ENCODE measurements around the gene PADI2. TPM values are rescaled to one million over a fixed set of nuclear protein-coding genes. Genes with fewer than 3 reads are reported as not detected.

PADI2 gene
- polyA plus RNA-seq, 1 experiment: not detected

- H3K9me3 ChIP-seq (ENCODE audit: control insufficient read depth, insufficient read depth, low read length): no peaks in the 10 kb centered on the region
- no peak overlapping the region for H3K4me3 ChIP-seq (ENCODE audit: low read depth, low read length)
- no peak for DNase-seq (ENCODE audit: low read depth, low spot score)
- no peak overlapping the region for H3K27ac ChIP-seq (ENCODE audit: low read depth, low read length)
- CTCF ChIA-PET: interaction anchor here (0.6 to 0.7 kb wide), 3 partner anchors 16 to 1072 kb away, joined by 3 read pairs; no protein-coding TSS in a partner anchor
- TF ChIP-seq CTCF (IDR thresholded peaks at IDR 0.05; ENCODE audit: low read depth, low read length): no peak
- no peaks in the 10 kb centered on the region for H3K27me3 ChIP-seq (ENCODE audit: control insufficient read depth, insufficient read depth, low read length)
- POLR2A ChIA-PET: no interaction called here
These were observed 90.5 kb downstream of the PADI2 start for GRCh38 chr1:17028662-17029188.

GRCh38 chr1:17027900-17028299 is 91.4 kb downstream of the PADI2 start:
- no peaks in the 10 kb centered on the region for H3K9me3 ChIP-seq (ENCODE audit: control insufficient read depth, insufficient read depth, low read length)
- no peak overlapping the region for H3K27ac ChIP-seq (ENCODE audit: low read depth, low read length)
- CTCF ChIA-PET: interaction anchor here (1.8 kb wide), 1 partner anchor 18 kb away, joined by 5 read pairs; no protein-coding TSS in a partner anchor
- no peak overlapping the region for H3K4me3 ChIP-seq (ENCODE audit: low read depth, low read length)
- no peak for TF ChIP-seq CTCF (IDR thresholded peaks at IDR 0.05; ENCODE audit: low read depth, low read length)
- no peak for DNase-seq (ENCODE audit: low read depth, low spot score)
- H3K27me3 ChIP-seq (ENCODE audit: control insufficient read depth, insufficient read depth, low read length): no peaks in the 10 kb centered on the region
- POLR2A ChIA-PET: no interaction called here

GRCh38 chr1:17027403-17027802 is 91.8 kb downstream of the PADI2 start:
- Histone ChIP-seq H3K27ac (ENCODE audit: low read depth, low read length) (no peak overlapping the region), H3K27me3 (ENCODE audit: control insufficient read depth, insufficient read depth, low read length) (no peaks in the 10 kb centered on the region), H3K9me3 (ENCODE audit: control insufficient read depth, insufficient read depth, low read length) (no peaks in the 10 kb centered on the region), H3K4me3 (ENCODE audit: low read depth, low read length) (no peak overlapping the region)
- no peak for TF ChIP-seq CTCF (IDR thresholded peaks at IDR 0.05; ENCODE audit: low read depth, low read length)
- CTCF ChIA-PET: interaction anchor here (1.8 kb wide), 1 partner anchor 18 kb away, joined by 5 read pairs; no protein-coding TSS in a partner anchor
- DNase-seq (ENCODE audit: low read depth, low spot score): no peak
- POLR2A ChIA-PET: no interaction called here

- DNase-seq (ENCODE audit: low read depth, low spot score): no peak
- POLR2A ChIA-PET: interaction anchor here (0.6 kb wide), 1 partner anchor 73 kb away, joined by 3 read pairs; no protein-coding TSS in a partner anchor
- no peak overlapping the region for H3K27ac ChIP-seq (ENCODE audit: low read depth, low read length)
- CTCF ChIA-PET: interaction anchor here (0.6 to 1.8 kb wide), 3 partner anchors 21 to 1398 kb away, joined by 3 to 7 read pairs (median 4); no protein-coding TSS in a partner anchor
- H3K27me3 ChIP-seq (ENCODE audit: control insufficient read depth, insufficient read depth, low read length): no peaks in the 10 kb centered on the region
- H3K9me3 ChIP-seq (ENCODE audit: control insufficient read depth, insufficient read depth, low read length): no peaks in the 10 kb centered on the region
- H3K4me3 ChIP-seq (ENCODE audit: low read depth, low read length): no peak overlapping the region
- TF ChIP-seq CTCF (IDR thresholded peaks at IDR 0.05; ENCODE audit: low read depth, low read length): no peak
These were observed 94.5 kb downstream of the PADI2 start for GRCh38 chr1:17024721-17025120.

GRCh38 chr1:17023573-17023972 is 95.7 kb downstream of the PADI2 start:
- TF ChIP-seq CTCF (IDR thresholded peaks at IDR 0.05; ENCODE audit: low read depth, low read length): no peak
- H3K27ac ChIP-seq (ENCODE audit: low read depth, low read length): no peak overlapping the region
- H3K27me3 ChIP-seq (ENCODE audit: control insufficient read depth, insufficient read depth, low read length): no peaks in the 10 kb centered on the region
- DNase-seq (ENCODE audit: low read depth, low spot score): no peak
- CTCF ChIA-PET: interaction anchor here (2.2 kb wide), 1 partner anchor 63 kb away, joined by 8 read pairs; no protein-coding TSS in a partner anchor
- POLR2A ChIA-PET: no interaction called here
- no peak overlapping the region for H3K4me3 ChIP-seq (ENCODE audit: low read depth, low read length)
- H3K9me3 ChIP-seq (ENCODE audit: control insufficient read depth, insufficient read depth, low read length): no peaks in the 10 kb centered on the region
